ENCODE data around the gene SENP5. TPM values are rescaled to one million over a fixed set of nuclear protein-coding genes. Genes with fewer than 3 reads are reported as not detected.
"Not testable (repeated sequence)": the region's sequence is repeated elsewhere in the genome, so short reads cannot be mapped to it uniquely, and the experiment has no call there.

The SENP5 gene
- total RNA-seq, 2 donors from 2014 or later: 54.5 to 68.4 TPM

- H3K27me3 Mint-ChIP-seq: no peaks in the 10 kb centered on the region
- peaks cover 27 to 37% of the 10 kb centered on the region in 2 donors for H3K4me1 Mint-ChIP-seq (ENCODE audit: low read depth in 2 of 2)
- H3K4me3 Mint-ChIP-seq: peak overlapping the region; percentile 20
- ATAC-seq (no peak), DNase-seq (ENCODE audit: low spot score) (no peak)
- H3K9me3 Mint-ChIP-seq: no peaks in the 10 kb centered on the region
- peak overlapping the region in 1 of 2 donors; percentile 97 for H3K27ac Mint-ChIP-seq
- H3K36me3 Mint-ChIP-seq: peaks cover 42% of the 10 kb centered on the region
These were observed 70.9 kb downstream of the SENP5 start for GRCh38 chr3:196938576-196938975.

GRCh38 chr3:196941729-196942225, 74.1 kb downstream of the SENP5 start:
- Mint-ChIP-seq H3K4me3 (peak overlapping the region; percentile 99), H3K4me1 (ENCODE audit: low read depth in 2 of 2) (peaks cover 38 to 42% of the 10 kb centered on the region in 2 donors), H3K27me3 (no peaks in the 10 kb centered on the region), H3K27ac (peak overlapping the region; percentile 95 to 97), H3K36me3 (peaks cover 22% of the 10 kb centered on the region), H3K9me3 (no peaks in the 10 kb centered on the region)
- ATAC-seq: peak; percentile 48 to 61
- peak; percentile 72 for DNase-seq (ENCODE audit: low spot score)

- ATAC-seq: peak; percentile 97
- Mint-ChIP-seq H3K9me3 (no peaks in the 10 kb centered on the region), H3K4me1 (ENCODE audit: low read depth in 2 of 2) (peaks cover 38 to 42% of the 10 kb centered on the region in 2 donors), H3K27me3 (no peaks in the 10 kb centered on the region), H3K4me3 (peak within 1 kb of the TSS; percentile 99), H3K36me3 (peaks cover 19% of the 10 kb centered on the region), H3K27ac (peak within 1 kb of the TSS; percentile 95 to 97)
- peak; percentile 99 for DNase-seq (ENCODE audit: low spot score)
These were observed 74.7 kb downstream of the SENP5 start, which contains the start of gene NCBP2 for GRCh38 chr3:196942226-196942914. TSS of gene NCBP2 (minus strand) at chr3:196942528. CDS start at chr3:196942503, 25 bp downstream.

- Mint-ChIP-seq H3K36me3 (peaks cover 14% of the 10 kb centered on the region), H3K4me1 (ENCODE audit: low read depth in 2 of 2) (peaks cover 35 to 42% of the 10 kb centered on the region in 2 donors), H3K4me3 (peak overlapping the region; percentile 99), H3K9me3 (no peaks in the 10 kb centered on the region), H3K27ac (peak overlapping the region; percentile 95 to 97), H3K27me3 (no peaks in the 10 kb centered on the region)
- DNase-seq (ENCODE audit: low spot score) (no peak), ATAC-seq (peak; percentile 1 to 17)
These were observed 75.2 kb downstream of the SENP5 start for GRCh38 chr3:196942915-196943277.

GRCh38 chr3:196944037-196944790, 76.5 kb downstream of the SENP5 start:
- H3K9me3 Mint-ChIP-seq; H3K27me3 Mint-ChIP-seq; ATAC-seq; DNase-seq (ENCODE audit: low spot score): not testable (repeated sequence)
- Mint-ChIP-seq H3K4me1 (ENCODE audit: low read depth in 2 of 2) (peaks cover 31 to 42% of the 10 kb centered on the region in 2 donors), H3K36me3 (peaks cover 11% of the 10 kb centered on the region), H3K27ac (peak overlapping the region in 1 of 2 donors; percentile 95), H3K4me3 (peak overlapping the region; percentile 99)

GRCh38 chr3:196947136-196947859, 79.6 kb downstream of the SENP5 start:
- Mint-ChIP-seq H3K4me1 (ENCODE audit: low read depth in 2 of 2) (peaks cover 8 to 22% of the 10 kb centered on the region in 2 donors), H3K4me3 (no peak overlapping the region)
- ATAC-seq: no peak

GRCh38 chr3:196947860-196948441, 80.2 kb downstream of the SENP5 start:
- Mint-ChIP-seq H3K36me3 (peaks cover 5% of the 10 kb centered on the region), H3K27me3 (no peaks in the 10 kb centered on the region), H3K9me3 (no peaks in the 10 kb centered on the region), H3K4me3 (no peak overlapping the region), H3K27ac (no peak overlapping the region), H3K4me1 (ENCODE audit: low read depth in 2 of 2) (peaks cover 7 to 22% of the 10 kb centered on the region in 2 donors)
- ATAC-seq (no peak), DNase-seq (ENCODE audit: low spot score) (no peak)

More at GRCh38 chr3:196947136-196947859, 79.6 kb downstream of the SENP5 start:
- Mint-ChIP-seq H3K27ac (no peak overlapping the region), H3K27me3 (no peaks in the 10 kb centered on the region), H3K36me3 (peaks cover 5% of the 10 kb centered on the region), H3K9me3 (no peaks in the 10 kb centered on the region)
- no peak for DNase-seq (ENCODE audit: low spot score)

- Mint-ChIP-seq H3K36me3 (no peaks in the 10 kb centered on the region), H3K9me3 (no peaks in the 10 kb centered on the region), H3K4me1 (ENCODE audit: low read depth in 2 of 2) (peaks cover 0 to 14% of the 10 kb centered on the region in 2 donors), H3K4me3 (no peak overlapping the region), H3K27me3 (no peaks in the 10 kb centered on the region), H3K27ac (no peak overlapping the region)
- peak; percentile 22 to 36 for ATAC-seq
- no peak for DNase-seq (ENCODE audit: low spot score)
These were observed 80.9 kb downstream of the SENP5 start for GRCh38 chr3:196948442-196949284.

- DNase-seq (ENCODE audit: low spot score) (no peak), ATAC-seq (no peak)
- peaks cover 0 to 12% of the 10 kb centered on the region in 2 donors for H3K4me1 Mint-ChIP-seq (ENCODE audit: low read depth in 2 of 2)
- no peaks in the 10 kb centered on the region for H3K9me3 Mint-ChIP-seq
- no peaks in the 10 kb centered on the region for H3K36me3 Mint-ChIP-seq
- no peaks in the 10 kb centered on the region for H3K27me3 Mint-ChIP-seq
- no peak overlapping the region for H3K27ac Mint-ChIP-seq
- H3K4me3 Mint-ChIP-seq: no peak overlapping the region
These were observed 81.5 kb downstream of the SENP5 start for GRCh38 chr3:196949285-196949619.

GRCh38 chr3:196949750-196950149, 82.0 kb downstream of the SENP5 start:
- ATAC-seq (no peak), DNase-seq (ENCODE audit: low spot score) (no peak)
- no peak overlapping the region for H3K27ac Mint-ChIP-seq
- H3K36me3 Mint-ChIP-seq: no peaks in the 10 kb centered on the region
- no peak overlapping the region for H3K4me3 Mint-ChIP-seq
- H3K9me3 Mint-ChIP-seq: no peaks in the 10 kb centered on the region
- H3K27me3 Mint-ChIP-seq: no peaks in the 10 kb centered on the region
- peaks cover 0 to 8% of the 10 kb centered on the region in 2 donors for H3K4me1 Mint-ChIP-seq (ENCODE audit: low read depth in 2 of 2)

GRCh38 chr3:196951371-196951770, 83.7 kb downstream of the SENP5 start:
- no peaks in the 10 kb centered on the region for H3K27me3 Mint-ChIP-seq
- DNase-seq (ENCODE audit: low spot score): no peak
- ATAC-seq: no peak
- no peak overlapping the region for H3K27ac Mint-ChIP-seq
- peaks cover 0 to 4% of the 10 kb centered on the region in 2 donors for H3K4me1 Mint-ChIP-seq (ENCODE audit: low read depth in 2 of 2)
- H3K9me3 Mint-ChIP-seq: no peaks in the 10 kb centered on the region
- no peaks in the 10 kb centered on the region for H3K36me3 Mint-ChIP-seq
- no peak overlapping the region for H3K4me3 Mint-ChIP-seq

- H3K27ac Mint-ChIP-seq: no peak overlapping the region
- no peaks in the 10 kb centered on the region for H3K27me3 Mint-ChIP-seq
- DNase-seq (ENCODE audit: low spot score) (no peak), ATAC-seq (no peak)
- H3K4me3 Mint-ChIP-seq: no peak overlapping the region
- no peaks in the 10 kb centered on the region for H3K36me3 Mint-ChIP-seq
- H3K9me3 Mint-ChIP-seq: no peaks in the 10 kb centered on the region
- H3K4me1 Mint-ChIP-seq (ENCODE audit: low read depth in 2 of 2): no peaks in the 10 kb centered on the region
These were observed 87.1 kb downstream of the SENP5 start for GRCh38 chr3:196954832-196955231.
